Ovary (tissue), 3 donors: ENCODE data around the gene LRRTM4.

Source experiments
- POLR2A ChIP-seq: fragments of 450-650 bp; IDR thresholded peaks from one replicate; pipeline ENCODE4 v1.6.1; 2017; ENCODE audit warnings: antibody characterized with exemption, mild to moderate bottlenecking, moderate library complexity
- TF ChIP-seq, protein P1 (sequence below), 3 donors: fragments of 450-650 bp in 2 of 3; fragments of 200-600 bp in 1 of 3; IDR thresholded peaks; one replicate each; pipeline versions ENCODE4 v1.5.1 to v1.8.0; 2016 to 2022; ENCODE audit warnings: antibody characterized with exemption in 3 of 3, mild to moderate bottlenecking in 1 of 3
- donor health status: DM: no; HTN: no; CAD: no.

DNA sequence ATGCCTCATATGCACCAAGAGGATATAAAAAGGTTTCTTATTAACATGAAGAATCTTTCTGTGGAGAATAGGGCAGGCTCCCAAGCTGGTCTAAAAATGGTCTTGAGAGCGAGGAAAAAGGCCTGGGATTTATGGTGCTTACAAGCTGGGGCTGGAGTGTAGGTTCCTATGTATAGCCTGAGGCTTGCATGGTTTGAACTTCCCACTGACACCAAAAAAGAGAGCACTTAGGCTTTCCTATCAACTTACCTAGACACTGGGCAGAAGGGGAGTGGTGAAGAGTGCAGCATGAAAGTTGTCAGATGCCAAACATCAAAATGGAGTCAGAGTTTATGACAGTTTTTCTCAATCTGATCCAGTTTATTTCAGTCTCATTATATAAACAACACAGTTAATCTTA is 784.6 kb downstream of the LRRTM4 start:
- TF ChIP-seq, protein P1, sequence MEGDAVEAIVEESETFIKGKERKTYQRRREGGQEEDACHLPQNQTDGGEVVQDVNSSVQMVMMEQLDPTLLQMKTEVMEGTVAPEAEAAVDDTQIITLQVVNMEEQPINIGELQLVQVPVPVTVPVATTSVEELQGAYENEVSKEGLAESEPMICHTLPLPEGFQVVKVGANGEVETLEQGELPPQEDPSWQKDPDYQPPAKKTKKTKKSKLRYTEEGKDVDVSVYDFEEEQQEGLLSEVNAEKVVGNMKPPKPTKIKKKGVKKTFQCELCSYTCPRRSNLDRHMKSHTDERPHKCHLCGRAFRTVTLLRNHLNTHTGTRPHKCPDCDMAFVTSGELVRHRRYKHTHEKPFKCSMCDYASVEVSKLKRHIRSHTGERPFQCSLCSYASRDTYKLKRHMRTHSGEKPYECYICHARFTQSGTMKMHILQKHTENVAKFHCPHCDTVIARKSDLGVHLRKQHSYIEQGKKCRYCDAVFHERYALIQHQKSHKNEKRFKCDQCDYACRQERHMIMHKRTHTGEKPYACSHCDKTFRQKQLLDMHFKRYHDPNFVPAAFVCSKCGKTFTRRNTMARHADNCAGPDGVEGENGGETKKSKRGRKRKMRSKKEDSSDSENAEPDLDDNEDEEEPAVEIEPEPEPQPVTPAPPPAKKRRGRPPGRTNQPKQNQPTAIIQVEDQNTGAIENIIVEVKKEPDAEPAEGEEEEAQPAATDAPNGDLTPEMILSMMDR (IDR thresholded peaks at IDR 0.05), result no peak
- TF ChIP-seq POLR2A, result no peak
